SK-N-SH treated with all-trans-retinoic acid at 6 μM for 48 hours (cell line): ENCODE data around the gene SAMD13.

Experiments
- ARNTL ChIP-seq: fragments of 450-650 bp; formaldehyde crosslinking; IDR thresholded peaks from 2 replicates; pipeline ENCODE4 v1.5.0; 2020; ENCODE audit warnings: low read depth, mild to moderate bottlenecking, moderate library complexity, borderline replicate concordance
- CREB5 ChIP-seq: fragments of 250-450 bp; sonication (Bioruptor Pico); IDR thresholded peaks from 2 replicates; pipeline ENCODE4 v1.5.1; 2020; ENCODE audit warnings: low read depth, mild to moderate bottlenecking, moderate library complexity
- POU6F1 ChIP-seq: fragments of 250-450 bp; sonication (Bioruptor Pico); IDR thresholded peaks from 2 replicates; pipeline ENCODE4 v1.8.0; 2021; ENCODE audit warnings: low read depth, mild to moderate bottlenecking, moderate library complexity, borderline replicate concordance
- RARB ChIP-seq: fragments of 250-450 bp; sonication (Bioruptor Pico); IDR thresholded peaks from 2 replicates; pipeline ENCODE4 v1.8.0; 2021; ENCODE audit warnings: mild to moderate bottlenecking, moderate library complexity
- TOX ChIP-seq: fragments of 250-450 bp; sonication (Bioruptor Pico); IDR thresholded peaks from 2 replicates; pipeline ENCODE4 v1.8.0; 2021; ENCODE audit warnings: mild to moderate bottlenecking, moderate library complexity, borderline replicate concordance
- TSHZ2 ChIP-seq: fragments of 250-450 bp; sonication (Bioruptor Pico); IDR thresholded peaks from 2 replicates; pipeline ENCODE4 v1.5.0; 2020; ENCODE audit warnings: mild to moderate bottlenecking, moderate library complexity
- ZFP30 ChIP-seq: fragments of 450-650 bp; formaldehyde crosslinking; IDR thresholded peaks from 2 replicates; pipeline ENCODE4 v1.5.0; 2022; ENCODE audit warnings: mild to moderate bottlenecking, moderate library complexity
- ZNF70 ChIP-seq: fragments of 450-650 bp; formaldehyde crosslinking; IDR thresholded peaks from 2 replicates; pipeline ENCODE4 v1.5.0; 2020; ENCODE audit warnings: mild to moderate bottlenecking, moderate library complexity
- ZNF8 ChIP-seq: fragments of 450-650 bp; formaldehyde crosslinking; IDR thresholded peaks from 2 replicates; pipeline ENCODE4 v1.5.0; 2020; ENCODE audit warnings: mild to moderate bottlenecking, moderate library complexity

DNA sequence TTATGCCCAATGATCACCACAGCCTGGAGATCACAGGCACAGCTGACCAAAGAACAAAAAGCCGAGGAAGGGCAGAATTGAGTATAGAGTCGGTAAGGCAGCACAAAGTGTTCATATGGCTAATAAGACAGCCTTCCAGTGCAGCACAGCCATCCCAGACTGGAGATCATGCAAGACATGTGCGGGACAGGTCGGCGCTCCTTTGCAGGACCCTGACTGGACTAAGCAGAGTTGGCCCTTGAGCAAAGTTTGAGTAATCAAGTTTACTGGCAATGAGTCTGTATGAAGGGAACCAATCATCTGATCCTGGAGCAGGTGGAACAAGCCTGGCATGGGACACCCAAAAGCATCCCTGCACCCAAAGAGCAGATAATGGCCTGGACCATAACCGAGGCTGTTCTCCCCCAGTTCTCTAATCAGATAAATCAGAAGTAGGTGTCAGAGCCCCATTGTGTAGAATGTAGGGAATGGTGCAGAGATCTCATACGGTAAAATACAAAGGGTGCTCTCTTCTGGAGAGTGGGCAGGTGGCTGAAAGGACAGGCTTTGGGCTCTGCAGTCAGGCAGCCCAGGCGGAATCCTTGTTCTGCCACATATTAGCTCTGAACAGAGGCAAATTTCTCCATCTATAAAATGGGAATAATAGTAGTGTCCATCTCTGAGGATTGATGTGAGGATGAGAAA lies 86.1 kb downstream of the SAMD13 start:
- TF ChIP-seq ZNF8 (CRISPR knock-in tag) (no peak), ZFP30 (CRISPR knock-in tag) (no peak), TOX (CRISPR knock-in tag) (no peak), POU6F1 (CRISPR knock-in tag) (no peak), ZNF70 (no peak), TSHZ2 (no peak), RARB (no peak), CREB5 (CRISPR knock-in tag) (no peak), ARNTL (no peak)
